Measurements from ENCODE around the gene PRKG1.

The PRKG1 gene

DNA sequence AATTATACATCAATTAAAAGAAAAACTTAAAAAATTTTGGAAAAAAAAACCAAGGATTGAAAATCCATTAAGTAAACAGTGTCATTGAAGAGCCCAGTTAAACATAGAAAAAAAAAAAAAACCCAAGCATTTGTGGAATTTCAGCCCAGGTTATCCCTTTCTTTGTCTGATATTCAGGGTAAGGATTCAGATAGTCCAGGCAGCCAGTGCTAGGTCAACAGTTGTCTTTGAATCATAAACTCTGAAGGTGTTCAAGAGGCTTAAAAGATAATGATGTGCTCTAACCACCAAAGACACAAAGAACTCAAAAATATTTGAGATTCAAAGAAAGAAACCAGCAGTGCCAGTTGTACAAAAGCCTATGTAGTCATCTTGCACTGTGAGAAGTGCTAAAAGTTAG lies 969.5 kb downstream of the PRKG1 start:
- FAIRE-seq = peak; percentile 69

DNA sequence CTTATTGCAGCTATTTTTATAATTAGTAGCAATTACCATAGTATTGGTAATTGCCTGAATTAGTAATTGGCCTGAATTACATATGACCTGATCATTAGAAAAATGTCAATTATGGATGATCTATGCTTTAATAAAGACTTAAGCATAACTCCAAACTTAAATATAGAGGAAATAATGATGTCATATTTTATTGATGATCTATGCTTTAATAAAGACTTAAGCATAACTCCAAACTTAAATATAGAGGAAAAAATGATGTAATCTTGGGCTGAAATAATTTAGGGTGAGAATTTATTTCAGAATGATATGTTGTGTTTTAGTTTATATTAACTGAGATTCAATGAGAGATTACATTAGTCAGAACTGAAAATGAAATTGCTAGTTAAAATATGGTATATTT lies 973.8 kb downstream of the PRKG1 start:
- FAIRE-seq = peak; percentile 68

DNA sequence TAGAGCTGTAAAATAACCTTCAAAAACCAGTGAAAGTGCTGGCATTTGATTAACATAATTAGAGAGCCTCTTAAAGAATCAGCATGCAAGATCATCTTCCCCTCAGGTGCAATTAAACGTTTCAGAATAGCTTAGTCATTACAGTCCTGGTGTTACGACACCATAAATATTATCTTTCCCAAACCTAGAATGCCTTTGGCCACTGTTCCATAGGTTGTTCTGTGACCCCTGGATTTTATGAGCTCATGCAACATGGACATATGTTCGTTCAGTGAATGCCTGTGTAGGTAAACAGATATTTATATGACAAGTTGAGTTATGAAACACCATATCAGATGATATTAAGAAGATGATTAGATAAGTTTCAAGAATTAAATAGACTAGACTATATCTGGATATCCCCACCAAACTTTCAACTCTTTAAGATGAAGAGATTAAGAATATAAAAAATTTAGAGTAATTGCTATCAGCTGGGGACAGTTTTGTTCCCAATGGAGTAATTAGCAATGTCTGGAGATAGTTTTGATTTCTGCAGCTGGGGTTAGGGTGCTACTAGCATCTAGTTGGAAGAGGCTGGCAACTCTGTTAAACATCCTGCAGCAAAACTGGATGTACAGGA lies 976.3 kb downstream of the PRKG1 start:
- no peak for FAIRE-seq

DNA sequence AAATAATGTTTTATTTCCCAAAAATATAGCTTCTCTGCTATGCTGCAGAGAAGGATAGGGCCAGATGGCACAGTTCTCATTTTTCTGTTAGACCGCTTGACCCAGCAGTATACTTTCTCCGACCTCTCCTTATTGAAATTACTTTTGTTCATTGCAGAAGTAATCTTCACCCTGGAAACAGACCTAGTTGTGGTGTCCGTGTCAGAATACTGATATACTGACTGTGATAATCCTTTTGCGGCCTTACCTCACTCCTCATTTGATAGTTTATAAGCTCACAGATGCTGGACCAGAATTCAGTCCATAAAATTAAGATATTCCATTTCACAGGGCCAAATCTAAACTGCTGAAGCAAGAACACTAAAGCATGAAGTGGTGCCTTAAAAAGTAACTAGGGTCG lies 979.2 kb downstream of the PRKG1 start:
- FAIRE-seq = no peak

GRCh38 chr10:52056291-52056690 lies 982.0 kb downstream of the PRKG1 start:
- FAIRE-seq = no peak

DNA sequence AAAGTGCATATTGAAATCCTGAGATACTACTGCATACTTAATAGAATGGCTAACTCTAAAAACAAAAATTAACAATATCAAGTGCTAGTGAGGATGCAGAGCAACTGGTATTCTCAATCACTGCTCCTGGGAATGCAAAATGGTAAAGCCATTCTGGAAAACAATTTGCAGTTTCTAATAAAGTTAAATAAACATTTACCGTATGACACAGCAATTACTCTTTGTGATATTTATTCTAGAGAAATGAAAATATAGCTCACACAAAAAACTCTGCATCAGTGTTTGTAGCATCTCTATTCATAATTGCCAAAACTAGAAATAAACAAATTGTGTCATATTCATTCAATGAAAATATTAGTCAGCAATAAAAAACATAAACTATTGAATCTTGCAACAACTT lies 984.8 kb downstream of the PRKG1 start:
- FAIRE-seq = no peak

DNA sequence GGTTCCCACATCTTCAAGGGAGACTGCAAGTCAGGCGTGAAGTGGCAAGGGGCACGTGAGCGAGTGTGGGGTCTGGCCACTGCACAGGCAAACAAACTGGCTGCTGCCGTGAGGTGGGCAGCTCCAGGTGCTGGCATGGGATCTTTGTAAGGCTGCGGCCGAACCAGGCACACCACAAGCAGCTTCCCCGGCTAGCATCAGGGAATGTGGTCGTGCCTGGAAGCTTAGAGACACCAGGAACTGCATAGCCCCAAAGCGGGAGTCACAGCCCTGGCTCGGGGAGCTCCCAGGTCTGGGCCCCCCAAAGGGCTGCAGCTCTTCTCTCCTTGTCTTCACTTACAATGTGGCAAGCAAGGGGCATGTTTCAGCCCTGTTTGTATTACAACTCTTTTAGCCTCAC lies 988.9 kb downstream of the PRKG1 start:
- FAIRE-seq = no peak

GRCh38 chr10:52064084-52064845 lies 990.0 kb downstream of the PRKG1 start:
- no peak for FAIRE-seq

DNA sequence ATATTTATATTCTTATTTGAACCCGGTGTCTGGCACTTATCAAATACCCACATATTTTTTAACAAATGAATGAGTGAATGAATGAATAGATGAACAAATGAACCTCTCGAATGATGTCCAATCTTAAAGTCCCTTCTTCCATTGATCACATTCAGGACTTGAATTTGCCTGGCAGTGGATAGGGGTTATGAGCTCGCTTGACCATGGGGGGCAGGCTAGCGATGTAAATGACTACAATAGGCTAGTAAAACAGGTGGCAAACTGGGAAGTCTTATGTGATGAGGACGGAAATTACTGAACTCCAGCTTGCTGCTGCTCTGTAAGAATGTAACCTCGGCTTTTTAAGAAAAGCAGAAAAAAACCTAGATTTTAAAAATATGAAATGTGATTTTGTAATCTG lies 992.1 kb downstream of the PRKG1 start:
- no peak for FAIRE-seq

- FAIRE-seq = no peak
Measured at GRCh38 chr10:52068485-52068884, 994.2 kb downstream of the PRKG1 start.

- no peak for FAIRE-seq
Measured at GRCh38 chr10:52071814-52072213, 997.5 kb downstream of the PRKG1 start.

DNA sequence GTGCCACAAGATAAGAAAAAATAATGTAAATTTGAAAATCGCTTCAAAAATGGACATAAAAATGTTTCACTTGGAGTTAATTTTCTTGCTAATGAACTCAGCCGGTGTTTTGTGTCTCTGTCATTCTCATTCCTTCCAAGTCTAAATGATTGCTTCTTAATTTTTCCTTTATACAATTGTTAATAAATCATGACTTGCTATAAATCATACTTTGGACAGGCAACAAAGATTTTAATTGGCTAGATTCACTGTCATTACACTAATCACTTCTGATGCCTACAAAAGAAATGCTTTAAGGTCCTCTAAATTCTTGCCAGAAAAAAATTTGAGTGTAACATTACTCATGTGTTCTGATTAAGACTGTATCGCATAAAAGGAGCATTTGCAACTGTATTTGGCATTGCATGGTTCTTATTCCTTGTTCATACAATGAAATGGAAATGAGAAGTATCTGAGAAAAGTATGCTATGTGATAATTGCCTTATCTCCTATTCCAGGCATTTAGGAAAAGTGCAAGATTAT lies 1000.3 kb downstream of the PRKG1 start:
- FAIRE-seq = no peak

DNA sequence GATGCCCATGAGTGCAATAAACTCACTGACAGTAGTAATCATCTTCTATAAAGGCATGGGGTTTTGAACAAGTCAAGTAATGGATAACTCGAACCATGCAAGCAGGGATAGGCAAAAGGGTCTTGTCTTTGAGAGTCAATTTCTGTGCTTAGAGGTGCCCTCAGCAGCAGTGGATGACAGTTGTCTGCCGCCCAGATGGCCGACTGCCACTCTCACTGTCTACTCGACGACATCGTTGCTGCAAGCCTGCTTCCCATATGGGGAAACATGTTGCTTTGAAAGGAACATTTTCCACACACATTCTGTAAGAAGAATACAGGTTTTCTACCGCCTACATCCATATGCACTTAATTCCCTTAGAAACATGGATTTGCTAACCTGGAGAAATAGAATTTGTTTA lies 1003.5 kb downstream of the PRKG1 start:
- no peak for FAIRE-seq

- no peak for FAIRE-seq
Measured at GRCh38 chr10:52078397-52078937, 1004.2 kb downstream of the PRKG1 start.

GRCh38 chr10:52082307-52082706 lies 1008.0 kb downstream of the PRKG1 start:
- FAIRE-seq = no peak

- FAIRE-seq = no peak
Measured at GRCh38 chr10:52083422-52083821, 1009.1 kb downstream of the PRKG1 start.

- peak; percentile 36 for FAIRE-seq
Measured at GRCh38 chr10:52092390-52092789, 1018.1 kb downstream of the PRKG1 start.

GRCh38 chr10:52098130-52098529 lies 1023.8 kb downstream of the PRKG1 start:
- FAIRE-seq = no peak

DNA sequence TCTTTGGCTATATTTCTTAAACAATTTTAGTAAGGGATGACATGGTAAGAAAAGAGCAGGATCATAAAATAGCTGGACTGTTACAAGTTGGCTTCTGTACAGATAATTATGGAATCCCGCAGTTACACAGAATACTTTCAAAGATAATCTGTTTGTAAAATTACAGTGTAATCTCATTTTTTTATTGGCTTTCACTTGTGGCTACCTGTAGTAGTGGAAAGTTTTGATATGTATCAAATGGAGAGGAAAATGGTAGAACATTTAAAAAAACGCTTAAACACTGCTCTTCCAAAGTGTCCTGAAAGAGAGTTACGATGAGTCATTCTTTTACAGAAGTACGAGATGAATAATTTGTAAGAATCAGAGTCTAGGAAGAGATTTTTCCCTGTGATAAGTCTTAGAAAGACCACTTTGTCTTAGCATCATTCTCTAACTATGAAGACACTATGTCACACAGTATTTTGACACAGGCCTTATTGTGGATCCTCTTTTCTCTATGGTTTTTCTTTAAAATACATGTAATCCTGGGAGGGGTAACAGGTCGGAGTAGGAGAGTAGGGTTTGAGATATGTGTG lies 1024.8 kb downstream of the PRKG1 start:
- no peak for FAIRE-seq

DNA sequence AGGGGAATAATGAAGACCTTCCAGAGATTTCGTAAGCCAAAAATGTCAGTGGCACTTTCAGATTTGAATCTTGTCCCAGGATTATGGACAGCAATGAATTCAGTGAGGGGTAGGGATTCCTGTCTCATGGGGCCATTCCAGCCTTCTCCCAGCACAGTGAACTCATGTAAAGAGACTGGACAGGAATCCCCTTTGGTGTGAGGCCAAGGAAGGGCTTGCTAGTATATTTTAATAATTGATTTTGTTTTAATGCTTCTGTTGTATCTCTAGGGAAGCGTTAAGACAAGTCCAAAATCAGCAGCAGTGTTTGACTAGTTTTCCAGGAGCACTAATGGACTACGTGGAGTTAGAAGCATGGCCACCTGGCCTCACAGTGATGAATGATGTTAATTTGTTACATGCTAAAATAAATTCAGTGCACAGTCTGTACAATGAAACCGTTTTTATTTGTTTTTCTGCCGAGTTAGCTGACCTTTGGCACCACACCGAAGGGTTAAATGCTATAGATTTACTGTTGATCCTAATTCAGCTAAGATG lies 1025.8 kb downstream of the PRKG1 start:
- FAIRE-seq = no peak

DNA sequence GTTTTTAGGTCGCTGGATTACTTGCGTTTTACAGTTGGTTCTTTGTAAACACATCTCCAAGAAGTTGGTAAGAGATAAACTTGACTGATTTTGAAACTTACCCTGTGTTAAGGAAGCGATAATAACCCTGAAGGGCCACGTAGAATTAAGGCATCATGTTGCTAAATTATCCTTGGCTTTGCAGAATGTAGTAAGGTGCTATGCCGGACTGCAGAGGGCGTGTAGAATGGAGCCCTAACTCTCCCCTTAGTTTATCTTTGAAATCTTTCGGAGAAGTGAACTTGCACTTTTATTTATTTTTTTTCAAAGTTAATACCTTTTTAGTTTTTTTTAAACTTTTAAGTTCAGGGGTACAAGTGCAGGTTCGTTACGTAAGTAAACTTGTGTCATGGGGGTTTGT lies 1031.0 kb downstream of the PRKG1 start:
- no peak for FAIRE-seq

DNA sequence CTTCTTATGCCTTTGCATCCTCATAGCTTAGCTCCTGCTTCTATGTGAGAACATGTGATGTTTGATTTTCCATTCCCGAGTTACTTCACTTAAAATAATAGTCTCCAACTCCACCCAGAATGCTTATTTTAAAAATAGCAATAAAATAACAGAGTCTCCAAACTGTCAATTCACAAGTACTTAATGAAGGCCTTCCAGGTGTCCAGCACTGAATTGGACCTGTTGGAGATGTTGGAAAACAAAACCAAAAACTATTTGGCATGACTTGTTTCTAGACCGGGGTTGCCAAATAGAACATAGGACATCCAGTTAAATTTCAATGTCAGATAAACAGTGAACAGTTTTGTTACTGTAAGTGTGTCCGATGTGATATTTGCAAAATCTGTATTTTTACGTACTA lies 1031.7 kb downstream of the PRKG1 start:
- no peak for FAIRE-seq

DNA sequence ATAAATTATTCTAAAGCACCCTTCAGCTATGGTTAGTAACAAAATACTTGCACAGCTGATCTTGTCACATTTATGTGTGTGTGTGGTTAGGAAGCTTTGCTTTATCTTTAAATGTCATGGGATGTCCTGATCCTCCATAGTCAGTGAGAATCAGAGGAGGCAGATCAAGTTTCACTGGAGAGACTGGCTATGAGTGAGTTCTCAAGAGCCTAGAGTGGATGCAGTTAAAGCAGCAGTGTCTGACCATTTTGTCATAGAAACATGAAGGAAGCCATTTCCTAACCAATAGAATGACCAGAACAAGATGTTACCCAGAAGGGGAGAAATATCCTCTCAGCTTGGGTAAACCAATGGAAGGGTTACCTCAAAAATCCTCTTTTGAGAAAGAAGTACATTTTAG lies 1032.6 kb downstream of the PRKG1 start:
- no peak for FAIRE-seq

DNA sequence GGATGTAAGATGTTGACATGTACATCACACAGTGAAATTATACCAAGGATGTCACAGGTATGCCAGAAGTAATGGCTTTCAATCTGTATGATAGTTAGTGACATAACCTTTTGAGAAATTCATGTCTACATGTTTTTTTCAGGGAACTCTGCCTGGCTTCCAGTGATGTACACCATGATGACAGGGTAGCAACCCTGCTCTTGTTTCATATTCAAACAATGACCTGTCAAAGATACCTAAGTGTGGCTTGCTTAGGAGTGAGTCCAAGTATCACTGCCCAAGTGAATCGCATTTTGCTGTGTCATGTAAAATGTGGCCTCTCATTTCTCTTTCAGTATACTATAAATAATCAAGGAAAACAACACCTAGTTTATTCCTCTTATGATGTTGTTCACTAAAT lies 1033.9 kb downstream of the PRKG1 start:
- no peak for FAIRE-seq
